Posterior cingulate gyrus (tissue), 11 donors: ENCODE data around the gene TMOD4.

Experiments used
- DNase-seq, 10 donors: peaks; one replicate each; pipeline versions ENCODE4 v3.0.0 to v3.0.0-alpha.2; 2020 to 2021; ENCODE audit warnings: mixed read lengths in 3 of 10
- intact Hi-C: fragments of 100-400 bp; cut with DNase I; formaldehyde crosslinking; loops from one replicate; pipeline ENCODE4 v1.15.1; 2023

The TMOD4 gene

DNA sequence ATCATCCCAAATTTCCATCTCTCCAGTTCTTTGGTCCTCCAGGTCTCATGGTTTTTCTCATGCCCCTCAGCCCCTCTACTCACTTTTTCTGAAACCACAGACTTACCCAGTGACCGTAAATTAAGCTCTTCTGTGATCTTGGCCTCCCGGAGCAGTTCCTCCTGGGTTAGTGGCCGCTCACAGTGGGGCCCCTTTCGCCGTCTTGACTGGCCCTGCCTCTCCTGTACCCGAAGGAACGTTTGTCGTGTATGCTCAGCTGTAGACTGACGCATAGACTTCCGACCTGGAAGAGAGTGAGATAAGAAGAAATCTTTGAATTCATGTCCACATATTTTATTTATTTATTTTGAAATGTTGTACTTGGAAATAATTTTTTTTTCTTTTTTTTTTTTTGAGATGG lies 8.4 kb upstream of the TMOD4 start:
- no peak for DNase-seq
- intact Hi-C loops = no loop called here

GRCh38 chr1:151176514-151177045 lies 799 bp upstream of the TMOD4 start:
- no peak for DNase-seq
- intact Hi-C loops = no loop called here

DNA sequence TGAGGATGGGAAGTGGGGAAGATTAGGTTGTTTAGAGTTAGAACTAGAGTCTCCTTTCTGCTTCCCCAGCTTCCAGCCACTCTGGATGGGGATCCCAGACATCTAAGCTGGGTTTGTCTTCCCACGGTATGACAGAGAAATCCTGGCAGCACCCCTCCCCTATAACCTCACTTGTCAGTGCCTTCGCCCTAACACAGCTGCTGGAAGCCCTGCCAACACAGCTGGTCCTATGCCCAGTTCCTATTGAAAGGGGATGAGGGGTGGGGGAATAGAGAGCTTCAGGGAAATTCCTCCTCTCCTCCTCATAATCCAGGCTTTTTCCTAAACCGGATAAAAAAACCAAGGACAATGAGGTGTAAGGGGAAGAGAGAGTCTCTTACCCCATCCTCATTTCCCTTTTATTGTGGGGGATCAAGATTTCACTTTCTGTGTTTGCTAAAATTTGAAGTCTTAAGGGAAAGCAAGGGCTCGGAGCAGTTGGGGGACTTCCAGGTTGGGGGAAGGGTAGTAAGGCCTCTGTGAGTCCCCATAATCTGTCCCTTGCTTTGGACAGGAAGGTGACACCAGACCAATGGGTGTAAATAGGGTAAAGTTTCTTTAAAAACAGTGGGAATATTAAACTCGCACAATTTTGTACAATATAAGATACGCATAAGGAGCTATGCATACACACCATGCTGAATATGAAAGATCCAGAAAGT lies 590 bp downstream of the TMOD4 start:
- peak in 9 of 10 donors; percentile 37 to 97 (median 77) for DNase-seq
- intact Hi-C loops = no loop called here

DNA sequence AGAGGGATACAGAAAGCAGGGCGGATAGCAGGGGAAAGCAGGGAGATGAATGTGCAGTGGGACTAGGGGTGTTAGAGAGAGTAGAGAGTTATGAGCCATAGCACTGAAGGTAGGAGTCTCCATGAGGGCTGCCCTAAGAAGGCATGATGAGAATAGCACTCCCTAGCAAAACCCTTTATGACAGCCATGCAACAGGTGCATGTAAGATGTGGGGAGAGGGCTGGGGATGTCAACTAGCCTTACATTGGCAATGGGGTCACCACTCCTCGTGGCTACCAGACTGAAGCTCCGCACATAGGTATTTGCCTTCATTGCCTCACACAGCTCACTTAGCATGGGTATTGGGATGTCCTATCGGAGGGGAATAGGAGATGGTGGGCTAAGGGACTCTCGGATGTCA lies 4.6 kb downstream of the TMOD4 start:
- no peak for DNase-seq
- intact Hi-C loops = no loop called here

GRCh38 chr1:151167116-151167515 lies 8.7 kb downstream of the TMOD4 start:
- peak in 1 of 10 donors; percentile 68 for DNase-seq
- intact Hi-C loops = no loop called here

DNA sequence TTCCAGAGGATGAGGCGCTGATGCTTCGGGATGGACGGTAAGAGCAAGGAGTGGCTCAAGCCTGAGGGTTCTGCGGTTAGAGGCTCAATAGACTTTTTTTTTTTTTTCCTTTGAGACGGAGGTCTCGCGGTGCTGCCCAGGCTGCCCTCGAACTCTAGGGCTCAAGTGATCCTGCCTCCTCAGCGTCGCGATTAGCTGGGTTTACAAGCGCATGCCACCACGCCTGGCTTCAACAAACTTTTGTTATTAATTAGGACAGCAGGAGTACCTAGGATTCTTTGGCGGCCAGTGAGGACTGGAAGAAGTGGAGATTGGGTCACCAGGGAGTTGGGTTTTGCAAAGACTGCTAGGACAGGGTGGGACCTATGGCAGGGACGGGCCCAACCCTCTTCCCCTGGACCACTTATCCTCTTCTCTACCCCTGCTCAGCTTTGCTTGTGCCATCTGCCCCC lies 9.2 kb downstream of the TMOD4 start:
- DNase-seq = peak in 1 of 10 donors; percentile 33
- intact Hi-C loops = no loop called here

DNA sequence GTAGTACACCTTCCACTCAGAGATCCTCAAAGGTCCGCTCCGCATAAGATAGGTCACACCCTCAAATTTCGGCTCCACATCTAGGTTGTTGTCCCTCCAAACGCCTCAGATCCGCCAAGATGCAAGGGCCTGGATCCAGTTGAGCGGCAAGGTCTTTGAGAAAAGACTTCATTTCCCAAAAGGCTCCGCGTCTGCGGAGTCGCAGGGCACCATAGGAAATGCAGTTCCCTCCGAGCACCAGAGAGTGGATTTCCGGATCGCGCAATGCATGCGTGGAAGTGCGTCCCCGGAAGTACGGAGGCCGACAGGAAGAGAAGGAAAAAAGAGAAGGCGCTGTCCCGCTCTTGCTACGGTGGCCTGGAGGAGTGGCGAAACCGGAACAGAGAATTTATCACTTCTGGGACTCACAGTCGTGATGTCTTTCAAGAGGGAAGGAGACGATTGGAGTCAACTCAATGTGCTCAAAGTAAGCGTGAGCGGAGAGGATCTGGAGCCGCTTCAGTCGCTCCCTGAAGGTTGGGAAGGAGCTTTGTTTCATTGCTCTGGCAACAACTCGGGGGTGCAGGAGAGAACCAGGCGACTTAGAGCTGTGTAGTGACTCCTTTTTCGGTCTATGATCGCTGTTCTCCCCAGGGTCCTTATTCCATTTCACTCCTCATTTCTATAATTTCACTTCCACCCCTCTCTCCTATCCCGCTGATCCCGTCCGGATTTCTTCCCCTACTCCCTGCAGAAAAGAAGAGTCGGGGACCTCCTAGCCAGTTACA lies 9.9 kb downstream of the TMOD4 start, which contains the start of the genes LYSMD1 and SCNM1:
Gene LYSMD1 (minus strand): TSS at position 165 of the 767 bp plus-strand sequence. CDS start 644 bp downstream, outside the sequence.
Gene SCNM1 (plus strand): TSS at position 407 of the 767 bp plus-strand sequence. CDS start 9 bp downstream, at position 416.
- intact Hi-C loops = no loop called here

DNA sequence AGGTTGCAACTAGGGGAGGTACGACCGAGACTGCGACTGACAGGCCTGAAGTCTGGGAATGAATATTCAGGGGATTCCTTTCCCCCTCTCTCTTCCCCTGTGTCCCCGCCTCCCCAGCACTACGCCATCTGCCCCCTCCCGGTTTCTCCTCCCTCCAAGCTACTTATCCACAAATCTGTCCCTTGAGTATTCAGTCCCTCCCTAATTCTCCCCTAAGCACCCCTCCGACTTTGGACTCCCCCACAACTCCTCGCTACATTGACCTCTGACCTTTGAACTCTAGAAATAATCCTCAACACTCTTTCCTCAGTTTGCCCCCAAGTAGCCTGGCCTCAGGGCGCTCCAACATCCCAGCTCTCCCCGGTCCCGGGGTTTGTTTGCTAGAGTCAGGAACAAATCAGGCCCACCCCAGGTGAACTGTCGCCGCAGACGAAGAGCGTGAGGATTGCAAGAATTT lies 10.5 kb downstream of the TMOD4 start:
- intact Hi-C loops = no loop called here
- DNase-seq = peak in 9 of 10 donors; percentile 28 to 92 (median 53)

More for the DNA sequence above, 9.9 kb downstream of the TMOD4 start, which contains the start of the genes LYSMD1 and SCNM1:
- DNase-seq = peak; percentile 94 to 99 (median 97)

DNA sequence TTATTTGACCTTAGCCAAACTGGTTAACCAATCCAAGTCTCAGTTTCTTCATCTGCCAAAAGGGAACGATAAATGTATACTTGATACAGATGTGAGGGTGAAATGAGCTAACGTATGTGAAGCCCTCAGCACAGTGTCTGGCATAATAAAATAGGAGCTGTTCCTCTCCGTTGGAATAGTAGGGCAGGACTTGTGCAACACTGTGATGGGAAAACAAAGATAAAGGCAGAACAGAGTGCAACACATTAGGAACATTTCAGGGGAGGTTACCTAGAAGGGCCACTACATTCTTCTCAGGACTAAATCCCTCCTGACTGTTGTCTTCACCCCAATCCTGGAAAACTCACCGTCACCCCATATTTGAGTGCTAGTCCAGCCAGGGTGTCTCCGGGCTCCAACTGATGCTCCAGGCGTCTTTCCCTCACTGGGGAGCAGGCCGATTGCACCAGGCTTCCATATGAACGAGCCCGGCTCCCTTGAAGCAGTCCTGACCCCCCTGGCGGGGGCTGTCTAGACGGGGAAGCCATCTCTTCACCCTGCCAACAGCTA lies 11.0 kb downstream of the TMOD4 start:
- no peak for DNase-seq

GRCh38 chr1:151159373-151159772 lies 16.4 kb downstream of the TMOD4 start:
- DNase-seq = no peak
- intact Hi-C loops = loop anchor here (5.0 kb wide), 1 partner anchor 137 kb away; no protein-coding TSS in a partner anchor

More for the DNA sequence above, 11.0 kb downstream of the TMOD4 start:
- intact Hi-C loops = no loop called here

DNA sequence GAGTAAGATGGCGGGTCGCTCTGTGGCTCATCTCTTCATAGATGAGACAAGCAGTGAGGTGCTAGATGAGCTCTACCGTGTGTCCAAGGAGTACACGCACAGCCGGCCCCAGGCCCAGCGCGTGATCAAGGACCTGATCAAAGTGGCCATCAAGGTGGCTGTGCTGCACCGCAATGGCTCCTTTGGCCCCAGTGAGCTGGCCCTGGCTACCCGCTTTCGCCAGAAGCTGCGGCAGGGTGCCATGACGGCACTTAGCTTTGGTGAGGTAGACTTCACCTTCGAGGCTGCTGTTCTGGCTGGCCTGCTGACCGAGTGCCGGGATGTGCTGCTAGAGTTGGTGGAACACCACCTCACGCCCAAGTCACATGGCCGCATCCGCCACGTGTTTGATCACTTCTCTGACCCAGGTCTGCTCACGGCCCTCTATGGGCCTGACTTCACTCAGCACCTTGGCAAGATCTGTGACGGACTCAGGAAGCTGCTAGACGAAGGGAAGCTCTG lies 17.0 kb downstream of the TMOD4 start:
- intact Hi-C loops = loop anchor here (5.0 kb wide), 1 partner anchor 136 kb away; no protein-coding TSS in a partner anchor
- peak in 1 of 10 donors; percentile 82 for DNase-seq

DNA sequence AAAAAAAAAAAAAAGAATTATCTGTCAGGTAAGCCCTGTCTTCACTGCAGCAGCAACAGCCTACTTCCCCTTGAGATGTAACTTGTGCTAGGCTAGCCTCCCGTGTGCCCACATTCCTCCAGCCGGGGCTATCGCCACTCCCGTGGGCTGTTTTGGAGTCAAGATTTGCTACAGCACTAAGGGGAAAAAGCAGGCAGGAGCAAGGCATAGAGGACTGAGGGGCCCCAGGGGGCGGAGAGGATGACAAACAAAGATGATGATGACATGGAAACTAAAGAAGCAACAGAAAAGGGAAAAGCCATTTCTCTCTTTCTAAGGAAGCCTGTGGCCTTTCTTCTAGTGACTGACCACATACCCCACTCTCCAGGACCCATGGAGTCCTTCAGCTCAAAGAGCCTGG lies 17.5 kb downstream of the TMOD4 start:
- intact Hi-C loops = loop anchor here (5.0 kb wide), 1 partner anchor 136 kb away; no protein-coding TSS in a partner anchor
- DNase-seq = peak in 1 of 10 donors; percentile 62

GRCh38 chr1:151157067-151157531 lies 18.7 kb downstream of the TMOD4 start:
- intact Hi-C loops = loop anchor here (2.0 to 5.0 kb wide), 2 partner anchors 58 to 135 kb away; no protein-coding TSS in a partner anchor
- DNase-seq = peak in 1 of 10 donors; percentile 61

- intact Hi-C loops = loop anchor here (2.0 to 5.0 kb wide), 2 partner anchors 58 to 134 kb away; no protein-coding TSS in a partner anchor
Observed at GRCh38 chr1:151156515-151156819, 19.3 kb downstream of the TMOD4 start, which contains the start of gene TNFAIP8L2. TSS of gene TNFAIP8L2 (plus strand) at chr1:151156649. CDS start at chr1:151158698, 2,049 bp downstream.

DNA sequence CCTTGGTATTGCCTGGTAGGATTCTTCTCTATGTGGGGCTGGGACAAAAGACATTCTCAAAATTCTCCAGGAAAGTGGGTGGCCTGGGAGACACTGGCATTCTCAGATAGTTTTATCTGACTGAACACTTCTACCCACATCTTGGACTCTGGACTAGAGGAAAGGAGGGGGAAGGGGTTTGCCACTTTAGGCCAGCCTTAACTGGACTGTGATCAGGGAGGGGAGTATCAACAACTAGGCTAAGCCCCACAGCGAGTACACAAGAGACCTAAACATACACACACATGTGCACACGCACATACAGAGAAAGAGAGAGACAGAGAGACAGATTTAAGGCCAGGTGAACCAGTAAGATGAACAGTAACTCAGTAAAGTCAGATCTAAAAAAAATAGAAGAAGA lies 28.1 kb downstream of the TMOD4 start:
- intact Hi-C loops = loop anchor here (10.0 kb wide), 1 partner anchor 73 kb away; the partner anchor contains the start of gene GABPB2
- no peak for DNase-seq

More at GRCh38 chr1:151156515-151156819, 19.3 kb downstream of the TMOD4 start, which contains the start of gene TNFAIP8L2:
- DNase-seq = peak in 2 of 10 donors; percentile 67 to 88

- intact Hi-C loops = loop anchor here (10.0 kb wide), 1 partner anchor 72 kb away; the partner anchor contains the start of gene GABPB2
Observed at GRCh38 chr1:151147132-151147503, 28.7 kb downstream of the TMOD4 start.

GRCh38 chr1:151146412-151147131 lies 29.2 kb downstream of the TMOD4 start, which contains the start of gene SEMA6C:
TSS of gene SEMA6C (minus strand) at chr1:151146631. CDS start at chr1:151142621, 4,010 bp downstream.
- peak; percentile 92 to 100 (median 98) for DNase-seq
- intact Hi-C loops = loop anchor here (10.0 kb wide), 1 partner anchor 72 kb away; the partner anchor contains the start of gene GABPB2

More at GRCh38 chr1:151147132-151147503, 28.7 kb downstream of the TMOD4 start:
- DNase-seq = peak in 1 of 10 donors; percentile 13

DNA sequence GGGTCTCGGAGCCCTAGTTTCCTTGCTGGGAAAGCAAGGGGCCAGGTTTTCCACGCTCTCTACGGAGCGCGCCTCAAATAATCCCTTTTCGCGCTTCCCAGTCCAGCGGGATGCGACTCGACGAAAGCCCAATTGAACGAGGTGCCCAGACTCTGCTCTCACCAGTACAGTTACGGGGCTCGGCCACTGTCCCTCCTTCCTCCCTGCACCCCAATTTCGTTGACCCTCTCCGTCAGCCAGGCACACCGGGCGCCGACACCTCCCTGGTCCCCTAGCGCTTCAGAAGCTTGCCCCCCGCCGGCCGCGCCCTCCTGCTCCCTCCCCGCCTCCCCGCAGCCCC lies 29.7 kb downstream of the TMOD4 start:
- peak in 2 of 10 donors; percentile 75 to 86 for DNase-seq
- intact Hi-C loops = loop anchor here (10.0 kb wide), 1 partner anchor 71 kb away; the partner anchor contains the start of gene GABPB2
